Activated gamma-delta T cell treated with Interleukin-2 at 50 U/mL for 16 hours (primary cell): ENCODE measurements around the gene DOCK9.

Source experiments
- DNase-seq: peaks from one replicate; pipeline ENCODE4 v3.0.0-alpha.2; 2020

Gene DOCK9

GRCh38 chr13:98972059-98972458 is 5.8 kb downstream of the DOCK9 start:
- no peak for DNase-seq

- DNase-seq, result no peak
Observed at GRCh38 chr13:98970330-98970729, 7.5 kb downstream of the DOCK9 start.

- no peak for DNase-seq
Observed at GRCh38 chr13:98967491-98967890, 10.4 kb downstream of the DOCK9 start.

- no peak for DNase-seq
Observed at GRCh38 chr13:98966019-98966418, 11.8 kb downstream of the DOCK9 start.

- DNase-seq, result no peak
Observed at GRCh38 chr13:98965325-98965724, 12.5 kb downstream of the DOCK9 start.

GRCh38 chr13:98963917-98964316 is 13.9 kb downstream of the DOCK9 start:
- no peak for DNase-seq

- no peak for DNase-seq
Observed at GRCh38 chr13:98962901-98963590, 14.8 kb downstream of the DOCK9 start.

- DNase-seq, result no peak
Observed at GRCh38 chr13:98961503-98962105, 16.3 kb downstream of the DOCK9 start.

- no peak for DNase-seq
Observed at GRCh38 chr13:98960606-98961502, 17.0 kb downstream of the DOCK9 start.

GRCh38 chr13:98959786-98960605 is 17.9 kb downstream of the DOCK9 start:
- no peak for DNase-seq

GRCh38 chr13:98959291-98959690 is 18.6 kb downstream of the DOCK9 start:
- DNase-seq, result no peak

GRCh38 chr13:98958443-98958794 is 19.4 kb downstream of the DOCK9 start:
- no peak for DNase-seq

- DNase-seq, result no peak
Observed at GRCh38 chr13:98957731-98958442, 20.0 kb downstream of the DOCK9 start.

- DNase-seq, result no peak
Observed at GRCh38 chr13:98955336-98955735, 22.5 kb downstream of the DOCK9 start.

- DNase-seq, result no peak
Observed at GRCh38 chr13:98954313-98954712, 23.6 kb downstream of the DOCK9 start.

GRCh38 chr13:98951266-98951665 is 26.6 kb downstream of the DOCK9 start:
- DNase-seq, result no peak

- no peak for DNase-seq
Observed at GRCh38 chr13:98950705-98951104, 27.2 kb downstream of the DOCK9 start.

GRCh38 chr13:98947925-98948324 is 29.9 kb downstream of the DOCK9 start:
- no peak for DNase-seq

- no peak for DNase-seq
Observed at GRCh38 chr13:98945863-98946605, 31.8 kb downstream of the DOCK9 start.

- DNase-seq, result no peak
Observed at GRCh38 chr13:98944336-98944735, 33.5 kb downstream of the DOCK9 start.

GRCh38 chr13:98942997-98943396 is 34.9 kb downstream of the DOCK9 start:
- no peak for DNase-seq

GRCh38 chr13:98942485-98942884 is 35.4 kb downstream of the DOCK9 start:
- no peak for DNase-seq
